HG02763 (cell line): ENCODE results near the gene DISC1.
"Not testable (repeated sequence)": the region's sequence is repeated elsewhere in the genome, so short reads cannot be mapped to it uniquely, and the experiment has no call there.

Experiments
- ATAC-seq: cut with Tn5 transposase; IDR thresholded peaks from one replicate; pipeline ENCODE4 v1.9.1; 2021; ENCODE audit warnings: mild to moderate bottlenecking, moderate library complexity; ENCODE audit not compliant: unreplicated experiment

DISC1 gene

DNA sequence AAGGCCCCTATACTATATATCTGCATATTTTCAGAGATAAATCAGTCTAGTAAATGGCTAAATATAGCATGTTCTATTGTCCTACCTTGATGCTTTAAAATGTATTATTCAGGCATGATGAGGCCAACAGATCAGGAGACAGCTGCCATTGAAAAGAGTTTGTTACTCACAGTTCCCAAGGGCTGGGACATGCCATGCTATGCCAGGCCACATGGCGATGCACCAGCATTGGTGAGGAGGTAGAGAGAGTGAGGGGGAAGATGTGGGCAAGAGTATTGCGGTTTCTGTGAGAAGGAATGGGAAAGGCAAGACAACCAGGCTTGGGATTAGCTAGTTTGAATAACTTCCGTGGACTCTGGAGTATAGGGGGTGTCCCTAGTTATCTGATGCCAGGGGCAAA, 316.5 kb downstream of the DISC1 start:
- no peak for ATAC-seq

DNA sequence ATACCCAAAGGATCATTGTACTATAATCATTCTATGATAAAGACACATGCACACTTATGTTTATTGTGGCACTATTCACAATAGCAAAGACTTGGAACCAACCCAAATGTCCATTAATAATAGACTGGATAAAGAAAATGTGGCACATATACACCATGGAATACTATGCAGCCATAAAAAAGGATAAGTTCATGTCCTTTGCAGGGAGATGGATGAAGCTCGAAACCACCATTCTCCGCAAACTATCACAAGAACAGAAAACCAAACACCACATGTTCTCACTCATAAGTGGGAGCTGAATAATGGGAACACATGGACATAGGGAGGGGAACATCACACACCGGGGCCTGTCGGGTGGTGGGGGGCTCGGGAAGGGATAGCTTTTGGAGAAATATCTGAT, 321.5 kb downstream of the DISC1 start:
- ATAC-seq: not testable (repeated sequence)

DNA sequence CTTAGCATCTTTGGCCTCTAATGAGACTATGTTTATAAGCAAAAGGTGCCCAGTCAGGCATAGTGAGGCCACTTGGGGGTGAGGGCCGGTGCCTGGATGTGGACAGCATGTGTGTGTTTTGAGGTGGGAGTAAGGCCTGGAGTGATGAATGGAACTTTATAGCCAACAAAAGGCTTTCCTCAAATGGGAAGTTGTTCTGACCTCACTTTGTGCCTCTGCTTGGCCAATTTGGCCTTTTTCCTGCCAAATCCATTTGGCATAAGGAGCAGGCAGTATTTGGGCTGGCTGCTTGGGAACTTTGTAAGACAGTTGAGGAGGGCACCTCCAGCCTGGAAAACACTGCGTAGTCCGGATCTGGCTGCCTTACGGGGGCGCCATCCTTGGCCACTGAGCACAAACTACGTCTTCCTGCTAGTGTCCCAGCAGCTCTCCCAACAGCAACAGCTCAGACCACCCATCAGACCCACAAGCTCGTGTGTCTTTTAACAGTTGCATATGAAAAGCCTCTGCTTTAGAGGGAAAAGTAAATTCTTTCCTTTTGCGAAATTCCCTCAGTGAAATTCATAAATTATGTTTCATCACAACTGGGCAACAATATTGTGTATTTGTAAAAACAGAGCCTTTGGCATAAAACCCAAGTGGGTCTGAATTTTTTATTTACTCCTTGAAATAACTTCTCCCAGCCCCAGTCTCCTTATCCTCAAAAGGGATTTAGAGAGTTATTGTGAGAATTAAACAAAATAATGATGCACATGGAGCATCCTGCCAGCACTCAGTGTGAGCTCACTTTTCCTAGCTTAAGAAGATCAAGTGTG, 322.9 kb downstream of the DISC1 start:
- no peak for ATAC-seq

DNA sequence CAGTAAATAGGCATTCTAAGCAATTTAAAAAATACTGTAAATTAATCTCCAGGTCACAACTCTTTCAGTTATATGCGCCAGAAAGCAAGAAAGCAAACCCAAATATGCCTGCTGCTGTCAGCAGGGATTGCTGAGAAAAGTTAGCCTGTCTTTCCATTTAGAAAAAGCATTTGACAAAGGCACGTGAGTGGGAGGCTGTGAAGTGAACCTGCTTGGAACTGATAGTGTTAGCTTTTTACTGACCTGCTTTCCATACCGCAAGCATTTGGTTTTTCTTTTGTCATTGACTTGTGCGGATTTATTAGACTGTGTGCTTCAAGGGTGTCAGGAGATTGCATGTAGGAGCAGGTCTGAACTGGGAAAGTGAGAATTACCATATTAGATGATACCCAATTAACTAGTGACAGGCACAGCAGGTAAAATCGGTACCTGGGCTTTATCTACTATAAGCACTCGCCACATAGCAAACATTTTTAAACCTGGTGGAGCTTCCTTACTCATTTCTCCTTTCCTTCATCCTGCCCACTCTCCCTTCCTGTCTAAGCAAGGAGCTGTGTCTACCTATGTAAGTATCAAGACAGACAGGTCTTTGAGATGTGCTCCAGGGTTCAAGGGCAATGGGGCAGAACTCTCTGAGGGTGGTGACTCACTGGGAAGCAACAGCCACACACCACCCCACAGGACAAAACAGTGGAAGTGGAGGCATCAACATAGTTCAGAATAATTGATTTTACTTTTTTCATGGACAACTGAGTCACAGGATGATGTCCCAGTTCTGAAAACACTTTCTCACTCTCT, 323.9 kb downstream of the DISC1 start:
- no peak for ATAC-seq

DNA sequence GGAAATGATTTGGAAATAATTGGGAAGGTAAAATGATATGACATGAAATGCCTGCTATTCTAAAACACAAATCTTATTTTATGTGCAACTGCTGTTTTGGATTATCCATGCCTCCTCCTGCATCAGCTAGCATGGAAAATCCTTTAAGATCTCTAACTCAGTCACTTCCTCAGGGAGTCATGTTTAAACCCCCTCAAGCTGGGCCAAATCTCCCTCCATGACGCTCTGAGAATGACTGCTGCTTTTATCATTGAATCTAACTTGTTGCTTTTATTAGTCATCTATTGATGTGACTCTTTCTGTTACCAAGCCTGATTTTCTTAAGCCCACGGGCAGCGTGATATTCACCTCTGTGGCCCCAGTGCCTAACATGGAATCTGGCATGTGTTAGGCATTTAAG, 324.8 kb downstream of the DISC1 start:
- no peak for ATAC-seq

DNA sequence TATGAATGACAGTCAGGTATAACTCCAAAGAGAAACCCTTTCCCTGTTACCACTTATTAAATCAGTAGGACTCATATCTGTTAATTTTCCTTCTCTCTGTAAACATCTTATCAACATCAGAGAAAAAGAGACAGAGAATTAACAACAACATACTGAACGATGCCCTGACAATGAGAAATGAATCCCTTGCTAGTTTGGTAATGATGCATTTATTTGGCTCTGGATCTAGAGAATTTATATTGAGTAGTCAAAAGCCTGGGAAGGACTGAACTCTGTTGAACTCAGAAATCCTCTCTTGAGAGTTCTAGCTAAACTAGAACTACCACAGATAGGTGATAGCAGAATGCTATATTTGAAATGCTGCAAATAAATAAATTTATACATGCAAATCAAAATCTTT, 325.6 kb downstream of the DISC1 start:
- no peak for ATAC-seq

DNA sequence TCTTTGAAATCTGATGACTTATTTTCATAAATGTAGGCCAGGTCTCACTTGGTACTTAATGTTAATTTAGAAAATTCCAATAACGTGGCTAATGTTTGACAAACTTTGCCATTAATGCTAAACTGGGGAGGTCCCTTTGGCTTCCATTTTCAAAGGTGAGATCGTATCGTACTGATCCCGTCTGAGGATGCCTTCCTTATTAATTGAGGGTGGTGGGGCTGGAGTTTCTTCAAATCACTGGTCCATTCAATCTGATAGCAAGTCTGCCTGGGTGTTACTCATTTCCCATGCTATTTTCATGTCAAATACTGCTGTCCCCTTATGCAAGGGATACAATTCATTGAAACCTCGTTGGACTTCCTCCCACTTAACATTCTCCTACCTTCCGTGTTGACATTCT, 327.1 kb downstream of the DISC1 start:
- ATAC-seq: no peak

DNA sequence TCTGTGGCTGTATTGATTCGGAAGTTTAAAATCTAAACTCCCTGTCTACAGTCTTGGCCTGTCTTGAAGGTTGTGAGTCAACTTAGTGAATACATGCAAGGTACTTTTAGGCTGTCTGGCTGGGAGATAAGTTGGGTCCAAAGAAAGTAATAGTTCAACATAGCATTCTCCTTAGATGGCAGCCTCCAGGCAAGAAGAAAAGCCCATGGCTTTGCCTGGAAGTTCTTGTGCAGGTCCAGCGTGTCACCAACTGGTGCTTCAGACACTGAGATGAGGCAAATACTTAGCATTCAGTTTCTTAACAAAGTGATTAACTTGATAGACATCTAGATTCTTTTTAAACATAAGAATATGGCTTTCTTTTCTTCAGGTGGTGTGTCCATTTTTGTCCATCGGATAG, 328.2 kb downstream of the DISC1 start:
- no peak for ATAC-seq

DNA sequence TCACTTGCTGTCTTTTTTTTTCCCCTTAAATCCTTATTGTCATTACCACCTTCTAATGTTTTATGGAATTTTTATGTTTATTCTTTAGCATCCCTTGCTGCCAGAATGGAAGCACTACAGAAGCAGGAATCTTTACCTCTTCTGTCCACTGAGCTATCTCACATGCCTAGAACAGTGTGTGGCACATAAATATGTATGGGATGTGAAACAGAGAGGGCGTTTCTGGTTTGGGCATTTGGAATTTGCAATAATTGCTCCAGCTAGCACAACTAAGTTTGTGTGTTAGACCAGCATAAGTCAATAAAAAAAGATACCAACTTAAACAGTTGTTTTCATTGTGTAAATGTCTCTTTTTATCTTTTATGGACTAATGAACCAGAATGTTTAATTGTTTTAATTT, 330.8 kb downstream of the DISC1 start:
- ATAC-seq: no peak

DNA sequence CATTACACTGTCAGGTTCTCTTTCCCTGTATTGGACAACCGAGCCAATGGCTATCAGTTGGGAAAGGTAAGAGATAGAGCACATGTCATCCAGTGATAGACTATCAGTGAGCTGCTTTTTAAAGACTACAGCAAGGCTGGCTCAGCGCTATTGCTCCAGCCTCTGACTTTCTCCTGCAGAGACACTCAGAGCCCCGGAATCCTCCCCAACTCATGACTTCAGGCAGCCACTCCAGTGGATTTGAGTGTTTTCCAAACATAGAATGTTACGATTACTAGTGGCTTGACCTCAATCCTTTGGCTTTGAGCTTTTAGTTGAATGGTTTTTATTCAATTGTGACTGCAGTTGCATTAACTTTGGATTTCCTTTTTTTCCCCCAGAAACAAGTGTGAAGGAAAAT, 331.9 kb downstream of the DISC1 start:
- ATAC-seq: no peak

DNA sequence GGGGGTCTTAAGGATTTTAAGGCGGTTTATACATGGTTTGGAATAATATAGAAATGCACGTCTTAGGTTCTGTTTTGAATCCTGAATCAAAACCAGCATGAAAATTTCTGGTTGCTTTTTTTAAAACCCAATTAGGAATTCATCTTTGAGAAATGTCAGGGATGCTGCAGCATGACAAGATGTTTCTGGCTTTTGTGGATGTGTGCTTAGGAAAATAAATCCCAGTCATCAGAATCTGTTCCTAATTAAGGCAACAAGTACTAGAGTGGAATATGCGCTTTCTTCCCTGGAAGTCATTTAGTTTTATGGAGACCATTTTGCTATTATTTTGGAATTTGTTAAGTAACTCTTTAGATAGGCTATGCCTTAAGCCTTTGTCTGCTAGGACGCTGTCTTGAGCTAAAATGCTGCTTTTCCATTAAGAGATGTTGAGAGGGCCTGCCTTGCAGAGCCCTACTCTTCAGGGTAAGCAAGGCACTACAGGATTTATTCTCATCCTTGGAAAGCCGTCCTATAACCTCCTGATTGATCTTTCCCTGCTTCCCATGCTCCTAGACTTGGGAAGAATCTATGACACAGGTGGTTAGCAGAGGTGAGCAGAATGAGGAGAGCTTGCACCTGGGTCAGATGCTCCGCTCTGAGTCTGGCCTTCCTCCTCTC, 332.8 kb downstream of the DISC1 start:
- no peak for ATAC-seq

DNA sequence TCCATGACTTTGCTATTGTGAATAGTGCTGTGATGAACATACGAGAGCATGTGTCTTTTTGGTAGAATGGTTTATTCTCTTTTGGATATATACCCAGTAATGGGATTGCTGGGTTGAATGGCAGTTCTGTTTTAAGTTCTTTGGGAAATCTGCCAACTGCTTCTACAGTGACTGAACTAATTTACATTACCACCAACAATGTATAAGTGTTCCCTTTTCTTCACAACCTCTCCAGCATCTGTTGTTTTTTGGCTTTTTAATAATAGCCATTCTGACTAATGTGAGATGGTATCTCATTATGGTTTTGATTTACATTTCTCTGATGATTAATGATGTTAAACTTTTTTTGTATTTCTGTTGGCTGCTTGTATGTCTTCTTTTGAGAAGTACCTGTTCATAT, 335.2 kb downstream of the DISC1 start:
- ATAC-seq: not testable (repeated sequence)

DNA sequence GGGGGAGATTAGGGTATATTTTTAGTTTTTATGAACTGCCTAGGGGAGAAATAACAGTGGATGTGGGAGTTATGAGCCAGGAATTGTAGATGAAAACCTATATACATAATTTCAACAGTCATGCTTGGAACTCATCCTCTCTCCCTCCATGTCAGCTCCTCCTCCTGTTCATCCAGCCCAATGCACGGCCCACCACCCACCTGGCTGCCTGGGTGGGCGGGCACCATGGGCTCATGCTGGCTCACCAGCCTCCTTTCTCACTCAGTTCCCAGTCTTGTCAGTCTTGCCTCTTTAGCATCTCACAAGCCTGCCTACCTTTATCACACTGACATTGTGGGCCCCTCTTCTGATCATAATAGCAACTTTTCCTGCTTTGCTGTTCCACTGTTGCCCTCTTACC, 336.0 kb downstream of the DISC1 start:
- no peak for ATAC-seq

DNA sequence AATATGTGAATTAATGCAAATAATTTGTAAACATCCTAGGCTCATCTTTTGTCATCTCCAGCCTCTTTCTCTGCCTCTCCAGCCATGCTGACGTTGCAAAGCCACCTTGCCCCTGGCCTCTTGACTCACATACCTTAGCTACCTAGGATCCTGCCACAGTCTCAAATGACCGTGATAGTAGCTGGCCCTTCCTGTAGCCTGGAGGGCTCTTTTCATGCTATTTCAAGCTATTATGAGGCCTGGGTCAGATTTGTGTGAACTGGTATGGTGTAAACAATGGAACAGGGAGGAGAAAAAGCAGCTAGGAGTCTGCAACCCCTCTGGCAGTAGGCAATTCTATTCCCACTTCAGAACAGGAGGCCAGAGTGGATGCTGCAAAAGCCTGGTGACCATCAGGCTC, 337.7 kb downstream of the DISC1 start:
- no peak for ATAC-seq

DNA sequence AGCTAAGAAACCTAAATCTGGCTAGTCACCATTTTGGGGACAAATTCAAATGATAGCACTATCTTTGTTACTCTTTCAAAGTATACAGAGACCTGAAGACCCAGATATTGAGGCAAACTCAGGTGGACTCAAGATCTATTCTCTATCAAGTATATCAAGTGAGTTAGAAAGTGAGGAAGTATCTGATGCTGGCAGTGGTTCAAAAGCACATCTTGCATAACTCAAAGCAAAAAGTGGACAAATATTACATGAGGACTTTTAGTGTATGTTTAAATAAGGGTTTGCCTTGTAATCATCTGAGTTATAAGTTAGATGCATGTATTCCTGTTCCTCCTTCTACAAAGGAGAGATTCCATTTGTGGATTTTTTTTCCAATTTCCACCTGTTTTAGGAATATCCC, 338.4 kb downstream of the DISC1 start:
- ATAC-seq: no peak

DNA sequence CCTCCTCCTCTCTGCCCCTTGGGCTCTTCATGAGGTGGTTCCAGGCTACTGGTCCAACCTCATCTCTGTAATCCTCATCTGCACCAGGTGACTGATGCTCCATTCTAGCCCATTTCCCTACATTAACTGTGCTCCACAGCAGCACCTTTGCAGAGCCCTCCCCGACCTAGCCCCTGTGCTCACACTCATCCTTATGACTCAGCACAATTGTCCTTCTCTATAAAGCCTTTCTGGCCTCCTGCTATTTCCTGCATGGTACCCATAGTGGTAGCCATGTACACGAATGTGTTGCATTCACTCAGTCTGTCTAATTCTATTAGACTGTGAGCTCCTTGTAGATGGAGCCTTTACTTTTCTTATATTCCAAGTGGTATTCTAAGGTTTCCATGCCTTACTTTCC, 339.0 kb downstream of the DISC1 start:
- ATAC-seq: no peak

DNA sequence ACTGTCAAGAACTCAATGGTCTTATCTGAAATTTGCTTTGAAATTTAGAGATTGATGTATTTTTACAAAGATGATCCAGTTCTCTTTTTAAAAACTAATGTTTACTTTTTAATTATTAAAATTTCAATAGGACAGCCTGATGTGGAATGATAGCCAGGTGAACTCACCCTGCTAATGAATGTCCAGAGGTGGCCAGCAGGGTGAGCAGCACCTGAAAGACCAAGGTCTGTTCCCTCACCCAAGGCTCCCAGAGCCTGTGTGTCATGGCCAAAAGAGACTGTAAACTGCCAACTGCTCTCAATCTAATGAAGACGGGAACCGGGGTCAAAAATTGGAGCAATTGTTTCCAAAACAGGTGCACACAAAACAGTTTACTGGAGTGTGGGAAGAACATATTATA, 340.4 kb downstream of the DISC1 start:
- no peak for ATAC-seq

DNA sequence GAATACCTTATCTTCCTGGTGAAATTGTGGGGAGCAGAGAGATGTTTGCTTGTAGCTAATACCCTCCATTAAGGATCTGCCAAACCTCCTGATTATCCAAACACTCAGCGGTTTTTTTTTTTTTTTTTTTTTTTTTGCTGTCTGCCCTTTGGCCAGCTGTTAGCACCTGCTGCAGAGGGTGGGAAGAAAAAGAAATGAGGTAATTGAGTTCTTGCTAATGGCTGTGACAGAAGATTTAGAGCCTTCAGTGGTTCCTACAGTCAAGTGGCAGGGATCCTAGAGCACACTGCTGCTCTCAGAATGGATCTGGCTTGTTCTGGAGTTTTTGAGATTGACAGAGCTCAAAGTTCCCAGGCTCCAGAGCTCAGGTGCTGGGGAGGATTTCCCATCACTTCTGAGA, 342.5 kb downstream of the DISC1 start:
- ATAC-seq: no peak

DNA sequence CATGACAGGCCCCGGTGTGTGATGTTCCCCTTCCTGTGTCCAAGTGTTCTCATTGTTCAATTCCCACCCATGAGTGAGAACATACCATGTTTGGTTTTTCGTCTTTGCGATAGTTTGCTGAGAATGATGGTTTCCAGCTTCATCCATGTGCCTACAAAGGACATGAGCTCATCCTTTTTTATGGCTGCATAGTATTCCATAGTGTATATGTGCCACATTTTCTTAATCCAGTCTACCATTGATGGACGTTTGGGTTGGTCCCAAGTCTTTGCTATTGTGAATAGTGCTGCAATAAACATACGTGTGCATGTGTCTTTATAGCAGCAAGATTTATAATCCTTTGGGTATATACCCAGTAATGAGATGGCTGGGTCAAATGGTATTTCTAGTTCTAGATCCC, 343.2 kb downstream of the DISC1 start:
- ATAC-seq: not testable (repeated sequence)

DNA sequence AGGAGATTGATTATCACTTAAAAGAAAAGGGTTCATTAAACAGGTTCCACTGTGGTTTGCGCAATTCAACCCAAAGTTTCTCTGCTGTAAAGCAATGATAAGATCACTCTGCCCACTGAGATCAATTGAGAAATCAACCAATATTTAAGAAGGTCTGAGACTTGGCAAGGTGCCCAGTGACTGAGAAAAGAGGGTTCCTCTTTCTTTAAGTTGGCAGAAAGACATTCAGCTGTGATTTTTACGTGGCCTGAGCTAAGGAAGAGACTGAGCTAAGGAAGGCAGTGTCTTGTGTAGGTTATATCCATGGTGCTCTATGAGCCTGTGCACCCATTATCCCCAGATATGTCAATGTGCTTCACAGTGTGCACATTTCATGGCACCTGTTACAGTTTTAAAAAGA, 344.1 kb downstream of the DISC1 start:
- ATAC-seq: no peak

DNA sequence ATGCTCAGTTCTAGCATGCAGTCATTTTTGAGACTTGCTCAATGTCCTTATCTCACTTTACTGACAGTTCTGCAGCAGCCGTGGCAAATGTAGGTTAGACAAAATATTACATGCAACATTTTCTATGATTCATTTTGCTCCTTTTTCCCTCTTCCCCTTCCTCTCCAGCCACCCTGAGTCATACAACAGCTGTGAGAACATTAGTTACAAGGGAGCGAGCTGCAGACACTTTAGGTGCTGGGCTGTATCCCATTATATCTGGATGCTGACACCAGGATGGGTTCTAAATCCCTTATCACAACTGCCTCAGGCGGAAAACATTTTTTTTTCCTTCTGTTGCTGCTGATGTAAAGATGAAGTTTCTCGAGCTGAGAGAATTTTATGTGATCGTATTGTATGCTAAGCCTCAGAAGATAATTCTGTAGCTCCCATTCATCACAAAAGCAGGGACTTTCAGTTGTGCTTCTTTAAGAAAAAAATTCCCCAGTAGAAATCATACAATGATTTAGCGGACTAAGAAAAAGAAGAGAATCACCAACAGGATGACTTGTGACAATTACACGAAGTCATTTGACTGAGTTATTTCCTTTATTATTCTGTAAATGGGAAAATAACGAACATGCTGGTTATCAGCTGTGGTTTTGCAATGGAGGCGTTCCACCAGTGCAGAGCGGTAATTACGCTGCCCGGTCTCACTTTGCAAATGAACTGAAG, 345.0 kb downstream of the DISC1 start:
- no peak for ATAC-seq
